ENCODE results near the gene SHB. TPM values are rescaled to one million over a fixed set of nuclear protein-coding genes. Genes with fewer than 3 reads are reported as not detected.
"Not testable (repeated sequence)": the region's sequence is repeated elsewhere in the genome, so short reads cannot be mapped to it uniquely, and the experiment has no call there.

The SHB gene
- total and polyA plus RNA-seq, 7 donors = 4.0 to 30.7 (median 8.6) TPM

DNA sequence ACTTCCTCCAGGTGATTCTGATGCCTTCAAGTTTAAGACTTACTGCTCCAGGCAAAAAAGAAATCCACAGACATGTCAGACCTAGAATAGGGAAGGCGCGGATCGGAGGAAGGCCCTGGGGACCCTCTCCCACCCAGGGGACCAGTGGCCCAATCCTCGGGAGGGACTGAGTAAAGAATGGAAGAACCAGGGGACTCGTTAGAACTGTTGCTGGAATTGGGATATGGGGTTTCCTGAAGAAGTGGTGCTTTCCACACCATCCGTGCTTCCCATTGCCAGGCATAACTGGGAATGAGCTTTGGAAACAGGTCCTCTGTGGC lies 101.3 kb downstream of the SHB start:
- no peak overlapping the region for H3K27ac ChIP-seq
- TF ChIP-seq, protein P1, sequence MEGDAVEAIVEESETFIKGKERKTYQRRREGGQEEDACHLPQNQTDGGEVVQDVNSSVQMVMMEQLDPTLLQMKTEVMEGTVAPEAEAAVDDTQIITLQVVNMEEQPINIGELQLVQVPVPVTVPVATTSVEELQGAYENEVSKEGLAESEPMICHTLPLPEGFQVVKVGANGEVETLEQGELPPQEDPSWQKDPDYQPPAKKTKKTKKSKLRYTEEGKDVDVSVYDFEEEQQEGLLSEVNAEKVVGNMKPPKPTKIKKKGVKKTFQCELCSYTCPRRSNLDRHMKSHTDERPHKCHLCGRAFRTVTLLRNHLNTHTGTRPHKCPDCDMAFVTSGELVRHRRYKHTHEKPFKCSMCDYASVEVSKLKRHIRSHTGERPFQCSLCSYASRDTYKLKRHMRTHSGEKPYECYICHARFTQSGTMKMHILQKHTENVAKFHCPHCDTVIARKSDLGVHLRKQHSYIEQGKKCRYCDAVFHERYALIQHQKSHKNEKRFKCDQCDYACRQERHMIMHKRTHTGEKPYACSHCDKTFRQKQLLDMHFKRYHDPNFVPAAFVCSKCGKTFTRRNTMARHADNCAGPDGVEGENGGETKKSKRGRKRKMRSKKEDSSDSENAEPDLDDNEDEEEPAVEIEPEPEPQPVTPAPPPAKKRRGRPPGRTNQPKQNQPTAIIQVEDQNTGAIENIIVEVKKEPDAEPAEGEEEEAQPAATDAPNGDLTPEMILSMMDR (IDR thresholded peaks at IDR 0.05) = no peak
- H3K4me1 ChIP-seq = peaks cover 17% of the 10 kb centered on the region
- no peak overlapping the region for H3K4me3 ChIP-seq
- 95 to 97% (median 96%) methylated on average over 6 of the region's 6 CpGs for WGBS, 3 donors
- DNase-seq (no peak), ATAC-seq (no peak)
- intact Hi-C loops (cut with DNase I) = loop anchor here in 1 of 2 donors (5.0 kb wide), 1 partner anchor 50 kb away; no protein-coding TSS in a partner anchor
- no peaks in the 10 kb centered on the region for H3K27me3 ChIP-seq (ENCODE audit: insufficient read depth in 3 of 3, low read length in 2 of 3)
- H3K9me3 ChIP-seq = no peaks in the 10 kb centered on the region
- H3K36me3 ChIP-seq (ENCODE audit: insufficient read depth in 1 of 2, low read depth in 1 of 2) = peaks cover 0 to 2% of the 10 kb centered on the region in 2 donors

DNA sequence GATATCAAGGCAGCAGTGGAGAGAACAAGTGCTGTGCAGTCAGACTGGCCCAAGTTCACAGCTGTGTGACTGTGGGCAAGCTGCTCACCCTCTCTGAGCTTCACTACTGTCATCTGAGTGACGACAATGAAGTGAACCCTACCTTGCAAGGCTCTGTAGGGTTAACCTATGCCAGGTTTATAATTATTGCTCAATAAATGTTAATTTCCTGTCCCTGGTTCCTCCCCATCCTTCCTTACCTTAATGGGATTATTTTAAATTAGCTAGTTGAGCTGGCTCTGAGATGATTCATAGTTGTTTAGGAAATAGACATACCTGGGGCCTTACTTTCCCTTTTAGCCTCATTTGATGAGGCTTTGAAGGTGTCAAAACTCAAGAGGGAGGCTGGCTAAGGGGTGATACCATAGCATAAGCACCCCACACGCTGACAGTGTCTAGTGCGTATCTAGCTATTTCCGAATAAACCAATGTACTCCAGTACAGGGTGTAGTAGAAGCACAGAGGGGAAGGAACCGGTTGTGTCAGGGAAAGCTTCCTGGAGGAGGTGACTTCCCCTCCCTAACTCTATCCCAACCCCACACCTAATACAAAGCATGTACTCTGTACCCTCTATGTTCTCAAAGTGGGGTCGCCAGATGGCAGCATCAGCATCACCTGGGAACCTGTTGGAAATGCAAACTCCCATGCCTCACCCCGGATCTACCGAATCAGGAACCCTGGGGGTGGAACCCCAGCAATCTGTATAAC lies 101.8 kb downstream of the SHB start:
- Histone ChIP-seq H3K36me3 (ENCODE audit: insufficient read depth in 1 of 2, low read depth in 1 of 2) (no peaks in the 10 kb centered on the region), H3K27ac (no peak overlapping the region), H3K4me1 (peaks cover 17% of the 10 kb centered on the region), H3K27me3 (ENCODE audit: insufficient read depth in 3 of 3, low read length in 2 of 3) (no peaks in the 10 kb centered on the region), H3K4me3 (no peak overlapping the region), H3K9me3 (no peaks in the 10 kb centered on the region)
- 93 to 95% (median 94%) methylated on average over 8 of the region's 8 CpGs for WGBS, 3 donors
- TF ChIP-seq, protein P1 (IDR thresholded peaks at IDR 0.05) = no peak
- ATAC-seq (no peak), DNase-seq (no peak)
- intact Hi-C loops (cut with DNase I) = loop anchor here in 1 of 2 donors (5.0 kb wide), 1 partner anchor 50 kb away; no protein-coding TSS in a partner anchor

DNA sequence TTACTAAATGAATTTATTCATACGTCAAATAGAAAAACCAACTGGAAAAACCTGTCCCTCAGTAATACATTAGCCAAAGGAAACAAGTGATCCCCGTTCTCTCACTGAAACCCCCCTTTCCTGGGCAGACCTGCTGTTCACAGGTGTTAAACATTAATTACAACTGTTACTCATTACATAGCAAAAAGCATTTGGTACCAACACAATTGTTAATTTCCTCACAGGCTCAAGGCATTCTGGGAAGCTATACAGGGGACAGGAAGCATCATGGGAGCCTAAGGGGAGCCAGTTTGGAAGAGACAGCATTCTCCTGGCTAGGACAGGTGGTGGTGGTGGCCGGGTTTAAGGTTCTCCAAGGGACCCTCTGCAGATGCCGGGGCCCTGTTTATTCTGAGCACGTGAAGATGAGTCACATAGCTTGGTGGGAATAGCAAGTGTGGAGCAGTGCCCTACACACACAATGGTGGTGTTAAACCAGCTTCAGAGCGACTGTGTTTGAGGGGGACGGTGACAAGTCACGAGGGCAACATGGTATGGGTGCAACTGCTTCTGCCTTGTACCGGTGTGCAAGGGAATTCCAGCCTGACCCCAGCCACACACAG lies 102.5 kb downstream of the SHB start:
- H3K9me3 ChIP-seq = no peaks in the 10 kb centered on the region
- intact Hi-C loops (cut with DNase I) = loop anchor here in 1 of 2 donors (5.0 kb wide), 1 partner anchor 49 kb away; no protein-coding TSS in a partner anchor
- no peak overlapping the region for H3K4me3 ChIP-seq
- peaks cover 17% of the 10 kb centered on the region for H3K4me1 ChIP-seq
- H3K36me3 ChIP-seq (ENCODE audit: insufficient read depth in 1 of 2, low read depth in 1 of 2) = no peaks in the 10 kb centered on the region
- ATAC-seq (no peak), DNase-seq (no peak)
- no peaks in the 10 kb centered on the region for H3K27me3 ChIP-seq (ENCODE audit: insufficient read depth in 3 of 3, low read length in 2 of 3)
- 69 to 77% (median 70%) methylated on average over 9 of the region's 9 CpGs for WGBS, 3 donors
- TF ChIP-seq, protein P1 (IDR thresholded peaks at IDR 0.05) = no peak
- no peak overlapping the region for H3K27ac ChIP-seq

DNA sequence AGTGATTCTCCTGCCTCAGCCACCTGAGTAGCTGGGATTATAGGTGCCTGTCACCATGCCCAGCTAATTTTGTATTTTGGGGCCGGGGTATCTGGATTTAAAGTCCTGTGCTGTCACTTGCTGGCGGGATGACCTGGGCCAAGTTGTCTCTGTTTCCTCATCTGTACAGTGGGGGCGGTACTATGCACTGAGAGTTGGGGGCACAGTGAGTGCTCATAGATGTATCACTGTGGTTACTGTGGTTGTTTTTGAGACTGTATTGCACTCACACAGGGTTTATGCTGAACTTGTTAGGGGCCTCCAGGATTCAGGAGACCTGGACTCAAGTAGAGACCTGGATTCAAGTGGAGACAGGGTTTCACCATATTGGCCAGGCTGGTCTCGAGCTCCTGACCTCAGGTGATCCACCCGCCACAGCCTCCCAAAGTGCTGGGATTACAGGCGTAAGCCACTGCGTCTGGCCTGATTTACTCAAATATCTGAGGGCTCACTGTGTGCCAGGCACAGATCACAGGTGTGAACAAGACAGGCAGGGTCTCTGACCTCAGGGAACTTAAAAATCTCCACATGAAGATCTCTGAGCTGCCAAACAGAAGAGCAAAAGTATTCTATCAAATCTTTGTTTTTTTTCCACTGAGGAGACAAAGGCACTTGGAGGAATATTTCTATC lies 103.2 kb downstream of the SHB start:
- not testable (repeated sequence) for H3K9me3 ChIP-seq; H3K27me3 ChIP-seq (ENCODE audit: insufficient read depth in 3 of 3, low read length in 2 of 3); H3K27ac ChIP-seq; ATAC-seq; DNase-seq; H3K36me3 ChIP-seq (ENCODE audit: insufficient read depth in 1 of 2, low read depth in 1 of 2); H3K4me3 ChIP-seq
- H3K4me1 ChIP-seq = peaks cover 17% of the 10 kb centered on the region
- WGBS, 3 donors = 86 to 87% (median 87%) methylated on average over 7 of the region's 7 CpGs
- intact Hi-C loops (cut with DNase I) = loop anchor here in 1 of 2 donors (5.0 kb wide), 1 partner anchor 49 kb away; no protein-coding TSS in a partner anchor

DNA sequence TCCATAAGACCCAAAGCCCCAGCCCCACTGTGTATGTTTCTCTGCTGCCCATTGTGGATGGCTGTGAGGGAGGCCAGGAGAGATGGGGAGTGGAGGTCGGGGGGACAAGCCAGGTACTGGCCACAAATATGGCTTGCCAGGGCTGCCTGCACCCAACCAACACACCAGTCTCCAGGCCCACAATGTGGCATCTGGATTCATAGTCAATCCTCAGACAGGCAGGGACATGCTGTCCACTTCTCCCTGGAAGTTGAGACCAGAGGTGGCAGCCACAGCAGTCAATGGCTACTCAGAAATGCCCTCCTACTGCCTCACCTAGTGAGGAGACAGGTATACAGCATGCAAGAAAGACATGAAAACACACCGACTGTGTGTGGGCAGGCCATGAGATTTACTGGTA lies 103.9 kb downstream of the SHB start:
- Histone ChIP-seq H3K27me3 (ENCODE audit: insufficient read depth in 3 of 3, low read length in 2 of 3) (no peaks in the 10 kb centered on the region), H3K4me3 (no peak overlapping the region), H3K9me3 (no peaks in the 10 kb centered on the region), H3K27ac (peak overlapping the region; percentile 46), H3K36me3 (ENCODE audit: insufficient read depth in 1 of 2, low read depth in 1 of 2) (no peaks in the 10 kb centered on the region), H3K4me1 (peaks cover 17% of the 10 kb centered on the region)
- DNase-seq = no peak
- WGBS, 3 donors = 81 to 93% (median 83%) methylated on average over 2 of the region's 2 CpGs
- intact Hi-C loops (cut with DNase I) = loop anchor here in 1 of 2 donors (5.0 kb wide), 1 partner anchor 48 kb away; no protein-coding TSS in a partner anchor
- no peak for ATAC-seq
- TF ChIP-seq, protein P1 (IDR thresholded peaks at IDR 0.05) = no peak

Data from psoas muscle (tissue), 8 donors.